Karpas-422 (cell line): ENCODE data around the gene STXBP1. TPM values are rescaled to one million over a fixed set of nuclear protein-coding genes. Genes with fewer than 3 reads are reported as not detected.

Experiments used
- total RNA-seq: library from RNA; depleted of rRNA; stranded (reverse); fragments of >200 nt; shearing (Covaris generic); gene quantifications from 2 replicates; pipeline ENCODE4 v1.2.3, GENCODE V29; 2014; ENCODE audit warnings: low replicate concordance; rRNA removed

STXBP1 gene
- total RNA-seq, 1 experiment from 2014 or later: 3.1 TPM

Other genes with a start within 250 kb of the STXBP1 start
- gene SLC2A8, start 215.1 kb upstream of the STXBP1 start, total RNA-seq: 11.3 and 29.4 TPM in 2 replicates
- gene ZNF79, start 187.9 kb upstream of the STXBP1 start, total RNA-seq: 8.1 and 10.5 TPM in 2 replicates
- gene RPL12, start 160.9 kb upstream of the STXBP1 start, total RNA-seq: 2,789 and 3,026 TPM in 2 replicates
- gene LRSAM1, start 160.8 kb upstream of the STXBP1 start, total RNA-seq: 14.4 and 15.5 TPM in 2 replicates
- gene CFAP157, start 94.7 kb downstream of the STXBP1 start, total RNA-seq: not detected in 2 replicates
- 10.6 and 24.9 TPM in 2 replicates for gene PTRH1, start 103.4 kb downstream of the STXBP1 start, total RNA-seq
- not detected in 2 replicates for gene TTC16, start 103.8 kb downstream of the STXBP1 start, total RNA-seq
- 10.7 and 12.7 TPM in 2 replicates for gene TOR2A, start 123.0 kb downstream of the STXBP1 start, total RNA-seq
- gene SH2D3C, start 166.4 kb downstream of the STXBP1 start, total RNA-seq: 0.61 TPM in 1 of 2 replicates, not detected in the other
- gene CDK9, start 173.8 kb downstream of the STXBP1 start, total RNA-seq: 23.9 and 30.7 TPM in 2 replicates
- 41.9 and 102 TPM in 2 replicates for gene FPGS, start 190.6 kb downstream of the STXBP1 start, total RNA-seq
- not detected in 2 replicates for gene ENG, start 242.4 kb downstream of the STXBP1 start, total RNA-seq